ENCODE measurements around the gene FOXA3.

GRCh38 chr19:45866400-45867176 lies 2.5 kb downstream of the FOXA3 start:
- no peak for TF ChIP-seq CTCF (IDR thresholded peaks at IDR 0.05)
- TF ChIP-seq POLR2A (IDR thresholded peaks at IDR 0.05): no peak

Measured in testis (tissue), 2 donors.